Esophagus (tissue), 2 donors: ENCODE measurements around the gene BRD7. TPM values are rescaled to one million over a fixed set of nuclear protein-coding genes. Genes with fewer than 3 reads are reported as not detected.
"Not testable (repeated sequence)": the region's sequence is repeated elsewhere in the genome, so short reads cannot be mapped to it uniquely, and the experiment has no call there.

Source experiments
- H3K27ac ChIP-seq, 2 donors: one replicate each; pipeline ENCODE4 v1.5.1; 2013; ENCODE audit warnings: low read depth in 2 of 2, mild to moderate bottlenecking in 2 of 2, inconsistent platforms in 1 of 2, low read length in 1 of 2, moderate library complexity in 1 of 2
- H3K27me3 ChIP-seq, 2 donors: one replicate each; pipeline ENCODE4 v1.6.1; 2013; ENCODE audit warnings: low read length in 2 of 2, control low read depth in 1 of 2, mild to moderate bottlenecking in 1 of 2; ENCODE audit not compliant: insufficient read depth in 2 of 2, control insufficient read depth in 1 of 2
- H3K36me3 ChIP-seq, 2 donors: one replicate each; pipeline ENCODE4 v1.6.1; 2013; ENCODE audit warnings: low read length in 1 of 2; ENCODE audit not compliant: control insufficient read depth in 2 of 2, insufficient read depth in 2 of 2
- H3K4me1 ChIP-seq, 2 donors: one replicate each; pipeline ENCODE4 v1.6.1; 2013; ENCODE audit warnings: low read length in 1 of 2; ENCODE audit not compliant: control insufficient read depth in 2 of 2, insufficient read depth in 2 of 2
- H3K4me3 ChIP-seq, 2 donors: one replicate each; pipeline ENCODE4 v1.5.1; 2013; ENCODE audit warnings: low read length in 2 of 2, mild to moderate bottlenecking in 2 of 2, low read depth in 1 of 2, moderate library complexity in 1 of 2
- H3K9me3 ChIP-seq, 2 donors: one replicate each; pipeline ENCODE4 v1.6.1; 2013; ENCODE audit warnings: mild to moderate bottlenecking in 2 of 2, low read depth in 1 of 2, low read length in 1 of 2, moderate library complexity in 1 of 2; ENCODE audit not compliant: control insufficient read depth in 2 of 2, insufficient read depth in 1 of 2
- WGBS, 2 donors: extraction: QIAGEN DNeasy Blood & Tissue Kit; methylation state at CpG; one replicate each; pipeline ENCODE4 v1.1.7; 2013; 5-methylcytosine and 5-hydroxymethylcytosine counted together
- polyA plus RNA-seq, 2 donors: library from polyadenylated mRNA; stranded (reverse); fragments of 200-250 nt; gene quantifications; one replicate each; pipeline ENCODE4 v1.2.3, GENCODE V29; 2013
- donor health status: healthy with polysubstance abuse.
- donor health status: Bipolar disorder and iron deficiency.

Gene BRD7
- polyA plus RNA-seq, 2 donors, result 42.1 to 45.0 TPM

GRCh38 chr16:50360779-50361178, 8.0 kb downstream of the BRD7 start:
- H3K4me3 ChIP-seq, result no peak overlapping the region
- no peak overlapping the region for H3K27ac ChIP-seq
- no peaks in the 10 kb centered on the region for H3K4me1 ChIP-seq
- H3K9me3 ChIP-seq, result no peaks in the 10 kb centered on the region
- H3K36me3 ChIP-seq, result peaks cover 0 to 12% of the 10 kb centered on the region in 2 donors
- no peaks in the 10 kb centered on the region for H3K27me3 ChIP-seq
- 53 to 65% methylated on average over 3 of the region's 3 CpGs for WGBS, 2 donors

- H3K27ac ChIP-seq, result peak overlapping the region in 1 of 2 donors; percentile 21
- 52 to 54% methylated on average over 6 of the region's 6 CpGs for WGBS, 2 donors
- peaks cover 0 to 12% of the 10 kb centered on the region in 2 donors for H3K36me3 ChIP-seq
These were observed 8.6 kb downstream of the BRD7 start for GRCh38 chr16:50360033-50360778.

GRCh38 chr16:50359626-50360025, 9.2 kb downstream of the BRD7 start:
- H3K36me3 ChIP-seq, result peaks cover 0 to 12% of the 10 kb centered on the region in 2 donors
- no peaks in the 10 kb centered on the region for H3K4me1 ChIP-seq
- WGBS, 2 donors, result 36 to 44% methylated on average over 1 of the region's 1 CpG

More at GRCh38 chr16:50360033-50360778, 8.6 kb downstream of the BRD7 start:
- no peaks in the 10 kb centered on the region for H3K27me3 ChIP-seq
- no peaks in the 10 kb centered on the region for H3K4me1 ChIP-seq
- no peak overlapping the region for H3K4me3 ChIP-seq
- H3K9me3 ChIP-seq, result no peaks in the 10 kb centered on the region

GRCh38 chr16:50354629-50355456, 13.9 kb downstream of the BRD7 start:
- no peaks in the 10 kb centered on the region for H3K27me3 ChIP-seq
- no peak overlapping the region for H3K27ac ChIP-seq
- no peak overlapping the region for H3K4me3 ChIP-seq
- H3K4me1 ChIP-seq, result no peaks in the 10 kb centered on the region
- peaks cover 2 to 4% of the 10 kb centered on the region in 2 donors for H3K36me3 ChIP-seq
- WGBS, 2 donors, result 81 to 83% methylated on average over 11 of the region's 11 CpGs
- no peaks in the 10 kb centered on the region for H3K9me3 ChIP-seq

More at GRCh38 chr16:50359626-50360025, 9.2 kb downstream of the BRD7 start:
- no peaks in the 10 kb centered on the region for H3K27me3 ChIP-seq
- H3K27ac ChIP-seq, result no peak overlapping the region
- H3K9me3 ChIP-seq, result no peaks in the 10 kb centered on the region
- no peak overlapping the region for H3K4me3 ChIP-seq

- Histone ChIP-seq H3K9me3 (no peaks in the 10 kb centered on the region), H3K27me3 (no peaks in the 10 kb centered on the region), H3K36me3 (peaks cover 2% of the 10 kb centered on the region in 2 donors), H3K27ac (no peak overlapping the region), H3K4me1 (no peaks in the 10 kb centered on the region), H3K4me3 (no peak overlapping the region)
- 30 to 41% methylated on average over 1 of the region's 1 CpG for WGBS, 2 donors
These were observed 14.7 kb downstream of the BRD7 start for GRCh38 chr16:50354082-50354481.

- no peaks in the 10 kb centered on the region for H3K27me3 ChIP-seq
- 95 to 97% methylated on average over 2 of the region's 2 CpGs for WGBS, 2 donors
- peaks cover 2% of the 10 kb centered on the region in 2 donors for H3K36me3 ChIP-seq
- no peak overlapping the region for H3K27ac ChIP-seq
- no peaks in the 10 kb centered on the region for H3K9me3 ChIP-seq
- no peak overlapping the region for H3K4me3 ChIP-seq
- H3K4me1 ChIP-seq, result no peaks in the 10 kb centered on the region
These were observed 16.8 kb downstream of the BRD7 start for GRCh38 chr16:50351952-50352351.

GRCh38 chr16:50351116-50351515, 17.7 kb downstream of the BRD7 start:
- WGBS, 2 donors, result 97 to 98% methylated on average over 5 of the region's 5 CpGs
- Histone ChIP-seq H3K4me1 (no peaks in the 10 kb centered on the region), H3K36me3 (peaks cover 2% of the 10 kb centered on the region in 2 donors), H3K4me3 (no peak overlapping the region), H3K27ac (no peak overlapping the region), H3K27me3 (no peaks in the 10 kb centered on the region), H3K9me3 (no peaks in the 10 kb centered on the region)

- H3K4me3 ChIP-seq, H3K4me1 ChIP-seq, H3K27me3 ChIP-seq, H3K9me3 ChIP-seq, H3K36me3 ChIP-seq, H3K27ac ChIP-seq: not testable (repeated sequence)
- 89 to 95% methylated on average over 2 of the region's 2 CpGs for WGBS, 2 donors
These were observed 23.6 kb downstream of the BRD7 start for GRCh38 chr16:50345210-50345609.

- H3K36me3 ChIP-seq, H3K4me3 ChIP-seq, H3K27ac ChIP-seq, H3K4me1 ChIP-seq, H3K27me3 ChIP-seq, H3K9me3 ChIP-seq: not testable (repeated sequence)
- WGBS, 2 donors, result 74 to 80% methylated on average over 8 of the region's 8 CpGs
These were observed 25.2 kb downstream of the BRD7 start for GRCh38 chr16:50343566-50343965.
